Uterus (tissue), 2 donors: Measurements from ENCODE around the gene OARD1.

Source experiments
- POLR2A ChIP-seq, 2 donors: fragments of 450-650 bp; IDR thresholded peaks; one replicate each; pipeline ENCODE4 v1.6.1; 2016; ENCODE audit warnings: antibody characterized with exemption in 2 of 2, mild to moderate bottlenecking in 1 of 2, moderate library complexity in 1 of 2
- TF ChIP-seq, protein P1 (sequence below), 4 experiments: fragments of 200-600 bp in 2 of 4; fragments of 450-650 bp in 2 of 4; sonication (generic) in 2 of 4; IDR thresholded peaks; one replicate each; pipeline ENCODE4 v1.5.1; 2016 to 2019; ENCODE audit warnings: antibody characterized with exemption in 4 of 4, mild to moderate bottlenecking in 2 of 4, moderate library complexity in 1 of 4

GRCh38 chr6:41072836-41073202 lies 663 bp upstream of the OARD1 start, which contains the start of gene NFYA:
- TF ChIP-seq, protein P1, sequence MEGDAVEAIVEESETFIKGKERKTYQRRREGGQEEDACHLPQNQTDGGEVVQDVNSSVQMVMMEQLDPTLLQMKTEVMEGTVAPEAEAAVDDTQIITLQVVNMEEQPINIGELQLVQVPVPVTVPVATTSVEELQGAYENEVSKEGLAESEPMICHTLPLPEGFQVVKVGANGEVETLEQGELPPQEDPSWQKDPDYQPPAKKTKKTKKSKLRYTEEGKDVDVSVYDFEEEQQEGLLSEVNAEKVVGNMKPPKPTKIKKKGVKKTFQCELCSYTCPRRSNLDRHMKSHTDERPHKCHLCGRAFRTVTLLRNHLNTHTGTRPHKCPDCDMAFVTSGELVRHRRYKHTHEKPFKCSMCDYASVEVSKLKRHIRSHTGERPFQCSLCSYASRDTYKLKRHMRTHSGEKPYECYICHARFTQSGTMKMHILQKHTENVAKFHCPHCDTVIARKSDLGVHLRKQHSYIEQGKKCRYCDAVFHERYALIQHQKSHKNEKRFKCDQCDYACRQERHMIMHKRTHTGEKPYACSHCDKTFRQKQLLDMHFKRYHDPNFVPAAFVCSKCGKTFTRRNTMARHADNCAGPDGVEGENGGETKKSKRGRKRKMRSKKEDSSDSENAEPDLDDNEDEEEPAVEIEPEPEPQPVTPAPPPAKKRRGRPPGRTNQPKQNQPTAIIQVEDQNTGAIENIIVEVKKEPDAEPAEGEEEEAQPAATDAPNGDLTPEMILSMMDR (IDR thresholded peaks at IDR 0.05): no peak
- peak in 1 of 2 donors; percentile 89 for TF ChIP-seq POLR2A (IDR thresholded peaks at IDR 0.05)
